Fibroblast of the conjunctiva (primary cell): ENCODE data around the gene WIF1.

ENCODE experiments used
- DNase-seq: peaks from one replicate; pipeline ENCODE4 v3.0.0-alpha.2; 2010; ENCODE audit warnings: low read depth

Gene WIF1

DNA sequence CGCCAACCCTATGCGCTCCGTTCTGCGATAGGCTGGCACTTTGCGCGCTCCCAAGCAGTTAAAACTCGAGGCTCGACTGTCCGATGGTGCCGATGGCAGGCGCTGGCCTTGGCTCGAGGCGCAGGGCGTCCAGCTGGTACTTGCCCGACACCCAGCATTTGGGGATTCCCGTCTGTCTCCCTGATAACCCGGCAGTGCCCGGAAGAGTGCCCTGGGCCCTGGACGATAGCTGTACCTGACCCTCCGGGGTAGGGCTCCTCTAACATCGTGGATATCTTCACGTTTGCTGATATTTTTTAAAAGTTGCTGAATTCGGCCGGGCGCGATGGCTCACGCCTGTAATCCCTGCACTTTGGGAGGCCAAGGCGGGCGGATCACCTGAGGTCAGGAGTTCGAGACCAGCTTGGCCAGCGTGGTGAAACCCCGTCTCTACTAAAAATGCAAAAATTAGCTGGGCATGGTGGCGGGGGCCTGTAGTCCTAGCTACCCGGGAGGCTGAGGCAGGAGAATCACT, 908 bp upstream of the WIF1 start:
- no peak for DNase-seq

DNA sequence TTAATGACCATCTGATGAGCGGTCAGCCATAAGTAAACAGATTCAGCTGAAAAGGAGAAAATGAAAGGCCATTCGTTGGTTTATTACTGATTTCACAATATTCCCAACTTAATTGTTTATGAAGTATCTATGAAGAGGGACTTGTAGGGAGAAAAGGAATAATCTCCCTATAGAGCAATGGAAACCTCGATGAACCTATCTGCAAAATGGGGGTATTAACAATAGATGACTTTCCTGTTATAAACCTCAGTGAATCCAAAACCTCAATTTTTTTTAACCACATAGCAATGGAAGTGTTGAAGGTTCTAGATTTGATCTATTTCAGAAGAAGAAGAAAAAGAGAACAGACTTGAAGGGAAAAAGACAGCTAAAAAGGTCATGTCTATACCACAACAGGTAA, 2.0 kb downstream of the WIF1 start:
- DNase-seq = no peak

DNA sequence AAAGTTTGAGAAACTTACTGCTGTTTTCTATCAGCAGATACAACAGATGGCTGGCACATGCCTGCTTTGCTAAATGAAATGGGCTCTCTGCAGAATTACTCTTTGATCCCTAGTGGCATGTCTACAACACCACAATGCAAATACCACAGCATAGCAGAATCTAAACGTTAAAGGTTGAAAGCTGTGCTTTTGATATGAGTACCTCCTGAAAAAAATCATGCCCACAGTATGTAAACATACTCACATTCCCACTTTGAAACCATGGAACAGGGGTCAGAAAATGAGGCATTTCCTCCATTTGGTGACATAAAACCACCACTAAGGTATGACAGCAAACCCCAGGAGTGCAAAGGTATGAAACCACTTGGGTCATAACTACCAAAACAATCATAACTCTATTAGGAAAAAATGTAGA, 7.5 kb downstream of the WIF1 start:
- no peak for DNase-seq

DNA sequence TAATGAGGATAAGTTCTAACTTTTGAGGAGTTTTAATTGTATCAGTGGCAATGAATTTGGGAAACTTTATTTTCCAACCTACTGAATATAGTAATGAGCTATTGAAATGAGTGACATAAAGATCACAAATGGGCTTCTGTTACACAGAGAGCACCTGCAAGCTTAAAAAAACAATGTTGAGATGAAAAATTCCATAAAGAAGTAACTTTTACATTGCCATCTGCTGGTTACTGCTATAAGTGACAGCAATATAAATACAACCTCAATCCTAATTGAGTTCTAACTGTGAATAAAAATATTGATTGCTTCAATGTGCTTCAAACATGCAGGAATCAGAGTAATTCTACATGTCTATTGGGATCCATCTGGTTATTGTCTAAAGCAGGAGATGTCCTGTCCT, 14.2 kb downstream of the WIF1 start:
- no peak for DNase-seq

DNA sequence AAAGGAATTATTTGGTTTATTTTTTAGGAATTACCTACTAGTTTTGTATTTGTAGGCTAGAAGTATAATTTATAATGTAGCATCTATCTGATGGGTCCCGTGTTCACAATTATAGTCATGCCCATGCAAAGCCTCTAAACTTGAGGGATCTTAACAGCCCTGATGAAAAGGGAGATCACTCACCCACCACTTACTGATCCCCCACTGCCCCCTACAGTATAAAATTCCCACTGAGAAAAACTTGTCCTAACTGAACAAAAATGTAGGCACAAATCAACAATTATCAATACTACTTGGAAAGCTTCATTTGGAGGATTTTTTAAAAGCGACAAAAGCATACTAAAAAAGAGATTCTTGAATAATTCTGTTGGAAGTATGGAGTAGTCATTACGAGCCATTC, 21.0 kb downstream of the WIF1 start:
- no peak for DNase-seq

- DNase-seq = no peak
Measured at GRCh38 chr12:65099182-65099581, 21.9 kb downstream of the WIF1 start.

GRCh38 chr12:65098364-65098763, 22.7 kb downstream of the WIF1 start:
- no peak for DNase-seq

DNA sequence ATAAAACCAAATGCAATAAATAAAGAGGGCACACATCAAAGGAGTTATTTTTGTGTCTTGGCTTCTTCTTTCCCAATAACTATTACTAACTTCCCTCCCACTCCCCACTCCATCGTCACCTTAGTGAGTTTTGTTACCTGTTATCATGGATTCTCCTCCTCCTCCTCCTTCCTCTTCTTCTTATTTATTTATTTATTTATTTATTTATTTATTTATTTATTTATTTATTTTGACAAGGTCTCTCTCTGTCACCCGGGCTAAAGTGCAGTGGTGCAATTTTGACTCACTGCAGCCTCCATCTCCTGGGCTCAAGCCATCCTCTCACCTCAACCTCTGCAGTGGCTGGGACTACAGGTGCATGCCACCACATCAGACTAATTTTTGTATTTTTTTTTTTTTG, 26.4 kb downstream of the WIF1 start:
- no peak for DNase-seq

GRCh38 chr12:65093606-65094005, 27.5 kb downstream of the WIF1 start:
- DNase-seq = no peak

GRCh38 chr12:65090461-65090860, 30.6 kb downstream of the WIF1 start:
- no peak for DNase-seq

DNA sequence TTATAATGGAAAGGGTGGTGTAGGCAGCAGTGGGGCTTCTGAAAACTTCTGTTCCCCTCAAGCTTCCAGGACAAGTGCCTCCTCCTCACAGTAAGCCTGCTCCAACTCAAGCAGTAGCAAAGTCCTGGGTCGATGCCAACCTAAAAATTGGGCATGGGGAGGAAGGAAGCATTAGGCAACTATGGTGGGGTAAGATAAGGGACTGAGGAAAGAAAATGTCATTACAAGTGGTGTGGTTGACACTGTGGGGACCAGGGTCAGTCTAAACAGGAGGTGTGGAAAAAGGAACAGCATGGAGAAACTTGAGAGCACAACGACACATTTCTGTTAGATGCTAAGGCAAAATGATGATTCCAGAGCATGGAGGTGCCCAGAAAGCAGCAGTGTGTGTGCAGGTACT, 34.9 kb downstream of the WIF1 start:
- DNase-seq = no peak

DNA sequence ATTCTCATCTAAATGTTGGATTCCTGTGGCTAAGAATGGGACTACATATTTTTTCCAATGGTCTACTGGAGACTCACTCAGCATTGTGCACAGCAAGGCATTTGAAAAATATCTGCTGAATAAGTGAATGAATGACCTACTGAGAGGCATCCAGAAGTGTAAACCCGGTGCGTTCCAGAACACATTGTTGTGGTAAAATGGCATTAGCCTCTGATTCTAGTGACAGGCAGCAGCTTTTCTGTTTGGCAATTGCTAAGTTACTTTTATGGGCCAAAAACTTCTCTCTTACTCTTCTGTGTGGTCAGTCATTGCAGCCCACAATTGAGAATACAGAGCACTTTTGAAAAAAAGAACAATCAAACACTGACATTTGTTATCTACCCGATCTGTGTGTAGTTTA, 36.5 kb downstream of the WIF1 start:
- no peak for DNase-seq

DNA sequence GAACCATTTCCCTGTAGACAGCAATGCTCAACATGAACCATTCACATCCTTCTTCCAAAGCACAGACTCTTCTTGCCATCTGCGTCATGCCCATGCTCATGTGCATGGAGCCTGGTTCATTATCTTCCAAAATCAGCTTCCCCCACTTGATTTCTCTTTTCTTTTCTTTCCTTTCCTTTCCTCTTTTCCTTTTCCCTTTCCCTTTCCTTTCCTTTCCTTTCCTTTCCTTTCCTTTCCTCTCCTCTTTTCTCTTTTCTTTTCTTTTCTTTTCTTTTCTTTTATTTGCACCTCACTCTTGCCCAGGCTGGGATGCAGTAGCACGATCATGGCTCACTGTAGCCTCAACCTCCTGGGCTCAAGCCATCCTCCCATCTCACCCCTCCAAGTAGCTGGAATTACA, 37.5 kb downstream of the WIF1 start:
- DNase-seq = no peak

DNA sequence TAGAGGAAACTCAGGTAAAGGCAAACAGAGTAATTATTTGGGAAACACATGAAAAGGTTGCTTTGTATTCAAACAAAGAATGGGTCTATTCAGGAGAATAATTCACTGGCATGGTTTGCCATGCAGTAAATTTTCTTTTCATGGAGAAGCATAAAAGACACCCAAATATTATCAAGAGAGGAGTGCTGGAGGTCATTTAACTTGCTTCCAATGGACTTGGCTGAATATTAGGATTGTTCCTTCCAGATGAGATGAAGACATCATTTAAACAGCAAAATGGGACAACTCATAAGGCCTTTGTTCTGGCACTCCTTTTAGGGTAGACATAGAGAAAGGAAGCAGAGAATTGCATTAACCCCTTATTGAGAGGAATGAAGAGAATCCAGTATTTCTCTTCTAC, 38.7 kb downstream of the WIF1 start:
- no peak for DNase-seq

DNA sequence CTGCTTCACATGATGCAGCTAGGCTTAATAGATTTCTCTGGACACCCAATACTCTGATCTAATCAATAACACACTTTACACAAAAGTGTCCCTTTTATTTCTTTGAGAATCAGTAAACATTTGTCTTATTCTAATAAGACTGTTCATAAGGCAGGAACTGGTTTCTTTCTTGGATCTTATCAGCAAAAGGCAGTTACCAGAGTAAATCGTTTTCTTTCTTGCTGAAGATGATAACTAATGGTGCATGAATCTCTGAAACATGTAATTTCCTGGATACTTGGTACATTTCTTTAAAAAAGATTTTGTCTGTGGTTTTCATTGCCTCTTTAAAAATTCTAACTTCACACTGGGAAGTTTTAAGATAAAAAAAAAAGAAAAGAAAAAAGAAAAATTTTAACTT, 39.6 kb downstream of the WIF1 start:
- no peak for DNase-seq

- no peak for DNase-seq
Measured at GRCh38 chr12:65074932-65075331, 46.2 kb downstream of the WIF1 start.

- no peak for DNase-seq
Measured at GRCh38 chr12:65069336-65069735, 51.8 kb downstream of the WIF1 start.

DNA sequence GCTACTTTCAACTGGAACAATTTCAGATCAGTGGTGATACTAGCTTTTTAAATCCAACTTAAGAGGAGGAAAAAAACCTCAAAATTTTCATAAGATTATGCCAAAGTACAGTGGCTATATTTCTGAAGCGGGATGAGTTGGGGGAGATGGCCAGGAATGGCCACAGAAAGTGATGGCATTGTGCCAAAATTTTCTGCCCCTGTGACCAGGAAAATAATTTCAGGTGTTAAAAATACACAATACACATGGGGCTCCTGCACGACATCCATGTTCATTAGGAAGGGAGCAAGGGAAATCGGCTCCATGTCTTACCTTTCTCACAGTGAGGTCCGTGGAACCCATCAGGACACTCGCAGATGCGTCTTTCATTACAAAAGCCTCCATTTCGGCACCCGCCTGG, 53.7 kb downstream of the WIF1 start:
- DNase-seq = no peak

GRCh38 chr12:65055859-65056258, 65.2 kb downstream of the WIF1 start:
- DNase-seq = no peak

DNA sequence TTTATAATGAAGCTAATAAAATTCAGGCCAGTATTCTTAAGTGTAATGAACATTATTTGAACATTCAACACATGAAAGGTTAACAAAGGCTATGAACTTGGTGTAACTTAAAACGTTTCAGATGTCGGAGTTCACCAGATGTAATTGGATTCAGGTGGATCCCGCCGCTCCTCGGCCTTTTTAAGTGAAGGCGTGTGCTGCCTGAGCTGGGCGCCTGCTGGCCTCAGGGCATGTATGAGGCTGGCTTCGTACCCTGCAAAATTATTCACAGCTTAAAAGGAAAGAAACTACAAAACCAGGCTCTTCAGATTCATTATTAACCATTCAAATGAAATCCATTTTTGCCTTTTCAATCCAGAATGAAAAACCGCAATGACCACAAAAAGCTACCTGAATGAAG, 69.9 kb downstream of the WIF1 start:
- DNase-seq = peak; percentile 3

- no peak for DNase-seq
Measured at GRCh38 chr12:65045269-65045668, 75.8 kb downstream of the WIF1 start.

DNA sequence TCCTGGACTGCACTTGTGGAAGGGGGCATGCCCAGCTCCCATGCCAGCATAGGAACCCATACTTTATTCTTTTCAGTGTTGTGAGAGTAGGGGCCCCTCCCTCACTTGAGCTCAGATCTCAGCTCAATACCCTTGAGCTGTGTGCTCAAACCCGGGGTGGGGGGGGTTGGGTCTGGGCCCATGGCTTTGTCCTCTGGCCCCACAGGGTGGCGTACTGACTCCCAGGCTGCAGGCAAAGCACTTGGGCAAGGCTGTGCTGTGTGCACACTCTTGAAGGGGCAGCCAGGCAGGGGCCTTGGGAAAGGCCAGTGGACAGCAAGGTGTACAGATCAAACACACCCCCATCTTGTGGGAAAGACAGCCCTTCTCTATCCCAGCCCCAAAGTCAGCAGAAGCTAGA, 81.8 kb downstream of the WIF1 start:
- DNase-seq = no peak

GRCh38 chr12:65025136-65025535, 96.0 kb downstream of the WIF1 start:
- no peak for DNase-seq

GRCh38 chr12:65023485-65023884, 97.6 kb downstream of the WIF1 start:
- DNase-seq = no peak

DNA sequence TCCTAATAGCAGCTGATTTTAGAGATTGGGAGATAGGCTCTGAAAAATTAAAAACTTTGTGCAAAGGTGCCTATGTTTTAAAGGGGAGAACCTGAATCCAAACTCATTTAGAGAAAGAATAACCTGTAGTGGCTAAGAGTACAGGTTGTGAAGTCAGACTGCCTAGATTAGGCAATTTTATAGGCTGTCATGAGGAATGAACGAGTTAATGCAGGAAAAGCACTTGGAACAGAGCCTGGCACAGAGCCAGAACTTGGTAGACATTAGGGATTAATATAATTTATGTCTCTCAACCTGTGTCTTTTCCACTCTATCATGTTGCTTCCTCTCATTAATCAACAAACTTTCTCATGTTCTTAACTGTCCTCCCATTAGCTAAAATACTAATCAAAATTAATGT, 98.1 kb downstream of the WIF1 start:
- no peak for DNase-seq
